ENCODE measurements around the gene AQP1. TPM values are rescaled to one million over a fixed set of nuclear protein-coding genes. Genes with fewer than 3 reads are reported as not detected.
A peak's percentile ranks its signal among the peaks of the same experiment; 100 is the strongest.

AQP1 gene
- total RNA-seq, 1 donor = 25.0 TPM

- DNase-seq (ENCODE audit: low read depth) = no peak
- no peak overlapping the region for H3K4me3 ChIP-seq (ENCODE audit: low read depth, low read length)
- no peak for TF ChIP-seq CTCF (IDR thresholded peaks at IDR 0.05; ENCODE audit: insufficient read depth, low read depth, low read length)
Observed at GRCh38 chr7:30874656-30875302, 36.9 kb upstream of the AQP1 start.

GRCh38 chr7:30877015-30877769, 34.5 kb upstream of the AQP1 start:
- TF ChIP-seq CTCF (IDR thresholded peaks at IDR 0.05; ENCODE audit: insufficient read depth, low read depth, low read length) = no peak
- H3K4me3 ChIP-seq (ENCODE audit: low read depth, low read length) = no peak overlapping the region
- no peak for DNase-seq (ENCODE audit: low read depth)

GRCh38 chr7:30877993-30878392, 33.7 kb upstream of the AQP1 start:
- H3K4me3 ChIP-seq (ENCODE audit: low read depth, low read length) = no peak overlapping the region
- no peak for TF ChIP-seq CTCF (IDR thresholded peaks at IDR 0.05; ENCODE audit: insufficient read depth, low read depth, low read length)
- no peak for DNase-seq (ENCODE audit: low read depth)

- no peak for TF ChIP-seq CTCF (IDR thresholded peaks at IDR 0.05; ENCODE audit: insufficient read depth, low read depth, low read length)
- H3K4me3 ChIP-seq (ENCODE audit: low read depth, low read length) = no peak overlapping the region
- no peak for DNase-seq (ENCODE audit: low read depth)
Observed at GRCh38 chr7:30879139-30880124, 32.2 kb upstream of the AQP1 start.

GRCh38 chr7:30880125-30880720, 31.4 kb upstream of the AQP1 start:
- TF ChIP-seq CTCF (IDR thresholded peaks at IDR 0.05; ENCODE audit: insufficient read depth, low read depth, low read length) = no peak
- no peak overlapping the region for H3K4me3 ChIP-seq (ENCODE audit: low read depth, low read length)

GRCh38 chr7:30880941-30881340, 30.7 kb upstream of the AQP1 start:
- DNase-seq (ENCODE audit: low read depth) = no peak
- H3K4me3 ChIP-seq (ENCODE audit: low read depth, low read length) = no peak overlapping the region
- no peak for TF ChIP-seq CTCF (IDR thresholded peaks at IDR 0.05; ENCODE audit: insufficient read depth, low read depth, low read length)

More at GRCh38 chr7:30880125-30880720, 31.4 kb upstream of the AQP1 start:
- peak; percentile 50 for DNase-seq (ENCODE audit: low read depth)

All from fibroblast of villous mesenchyme (primary cell).